Activated CD4-positive, CD25-positive, alpha-beta regulatory T cell treated with anti-CD3 and anti-CD28 coated beads, Interleukin-2, amount 50 U/mL, for 16 hours (primary cell): ENCODE results near the gene SFR1.

ENCODE experiments used
- DNase-seq: peaks from one replicate; pipeline ENCODE4 v3.0.0-alpha.2; 2020; ENCODE audit warnings: low read depth, low spot score

The SFR1 gene

GRCh38 chr10:104121485-104122224 lies at the start of gene SFR1:
Gene SFR1, plus strand, starts transcription at chr10:104122171. Its CDS starts 13 bp downstream, at chr10:104122184.
- peak; percentile 99 for DNase-seq

- no peak for DNase-seq
Observed at GRCh38 chr10:104072786-104073185, 49.2 kb upstream of the SFR1 start.

- no peak for DNase-seq
Observed at GRCh38 chr10:104074505-104074904, 47.5 kb upstream of the SFR1 start.

GRCh38 chr10:104076743-104077160 lies 45.2 kb upstream of the SFR1 start:
- no peak for DNase-seq

- no peak for DNase-seq
Observed at GRCh38 chr10:104077247-104077646, 44.7 kb upstream of the SFR1 start.

GRCh38 chr10:104077663-104078151 lies 44.3 kb upstream of the SFR1 start:
- DNase-seq: no peak

GRCh38 chr10:104080762-104081161 lies 41.2 kb upstream of the SFR1 start:
- DNase-seq: no peak

GRCh38 chr10:104081998-104082397 lies 40.0 kb upstream of the SFR1 start:
- no peak for DNase-seq

- DNase-seq: no peak
Observed at GRCh38 chr10:104084482-104085142, 37.4 kb upstream of the SFR1 start.

- no peak for DNase-seq
Observed at GRCh38 chr10:104085801-104086400, 36.1 kb upstream of the SFR1 start, which contains the start of gene COL17A1. Gene COL17A1, minus strand, starts transcription at chr10:104085880. Its CDS starts 5,207 bp downstream, at chr10:104080673.

- no peak for DNase-seq
Observed at GRCh38 chr10:104088239-104088638, 33.7 kb upstream of the SFR1 start.

GRCh38 chr10:104089621-104090020 lies 32.4 kb upstream of the SFR1 start:
- no peak for DNase-seq

GRCh38 chr10:104090611-104091010 lies 31.4 kb upstream of the SFR1 start:
- no peak for DNase-seq

GRCh38 chr10:104092749-104093148 lies 29.2 kb upstream of the SFR1 start:
- no peak for DNase-seq

GRCh38 chr10:104096692-104097091 lies 25.3 kb upstream of the SFR1 start:
- DNase-seq: no peak

- no peak for DNase-seq
Observed at GRCh38 chr10:104098358-104098925, 23.5 kb upstream of the SFR1 start.

GRCh38 chr10:104099269-104099668 lies 22.7 kb upstream of the SFR1 start:
- no peak for DNase-seq

GRCh38 chr10:104099941-104100340 lies 22.0 kb upstream of the SFR1 start:
- DNase-seq: no peak

GRCh38 chr10:104100795-104101194 lies 21.2 kb upstream of the SFR1 start:
- DNase-seq: no peak

- DNase-seq: no peak
Observed at GRCh38 chr10:104101902-104102301, 20.1 kb upstream of the SFR1 start.

- DNase-seq: no peak
Observed at GRCh38 chr10:104103956-104104355, 18.0 kb upstream of the SFR1 start.

- DNase-seq: no peak
Observed at GRCh38 chr10:104104418-104104817, 17.6 kb upstream of the SFR1 start.
